ENCODE measurements around the gene IFNA5. TPM values are rescaled to one million over a fixed set of nuclear protein-coding genes. Genes with fewer than 3 reads are reported as not detected.

Gene IFNA5
- total and polyA plus RNA-seq, 2 of the 8 experiments (the other 6 are each of a cell fraction or from before 2014, with no cell fraction given), result not detected

DNA sequence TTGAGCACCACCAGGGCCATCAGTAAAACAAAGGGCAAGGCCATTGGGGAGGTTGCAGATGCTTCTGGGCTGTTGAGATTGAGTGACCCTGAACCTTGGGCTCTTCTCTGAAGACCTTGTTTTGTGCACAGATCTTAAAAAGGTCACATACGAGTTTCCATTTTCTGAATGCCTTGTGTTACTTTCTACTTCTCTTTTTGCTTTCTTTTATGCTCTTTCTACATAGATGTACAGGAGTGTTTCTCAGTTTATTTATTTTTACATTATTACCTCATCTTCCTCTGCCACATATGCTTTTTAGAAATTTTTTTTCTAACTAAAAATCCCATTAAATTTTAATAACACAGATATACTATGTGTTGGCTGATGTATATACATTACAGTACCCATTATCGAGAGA lies at the start of gene IFNA5 (continued):
- TF ChIP-seq, protein P1, sequence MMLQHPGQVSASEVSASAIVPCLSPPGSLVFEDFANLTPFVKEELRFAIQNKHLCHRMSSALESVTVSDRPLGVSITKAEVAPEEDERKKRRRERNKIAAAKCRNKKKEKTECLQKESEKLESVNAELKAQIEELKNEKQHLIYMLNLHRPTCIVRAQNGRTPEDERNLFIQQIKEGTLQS (IDR thresholded peaks at IDR 0.05; ENCODE audit: insufficient read depth, low read depth, low read length), result no peak
- no peak for TF ChIP-seq NANOG (IDR thresholded peaks at IDR 0.05; ENCODE audit: insufficient read depth, low read depth, low read length, poor library complexity, severe bottlenecking)
- no peak for TF ChIP-seq POLR2AphosphoS5 (IDR thresholded peaks at IDR 0.05; ENCODE audit: low read depth, low read length)
- TF ChIP-seq RBBP5 (IDR thresholded peaks at IDR 0.05; ENCODE audit: borderline replicate concordance, low read depth, low read length), result no peak
- no peak for TF ChIP-seq KDM4A (IDR thresholded peaks at IDR 0.05; ENCODE audit: low read depth, low read length, severe bottlenecking)
